HFF-Myc (cell line): ENCODE results near the gene MAP7.

ENCODE experiments used
- DNase-seq: peaks from one replicate; pipeline ENCODE4 v3.0.0-alpha.2; 2011; ENCODE audit warnings: low read depth; ENCODE audit errors: extremely low read depth
- H3K4me3 ChIP-seq: replicated peaks from 2 replicates; pipeline ENCODE4 v1.5.1; 2011; ENCODE audit warnings: low read depth, mild to moderate bottlenecking, control low read depth, low read length
- TF ChIP-seq, protein P1 (sequence below): IDR thresholded peaks from 2 replicates; pipeline ENCODE4 v1.5.1; 2012; ENCODE audit warnings: mild to moderate bottlenecking, low read depth, low read length, control low read depth; ENCODE audit errors: missing control alignments

MAP7 gene

DNA sequence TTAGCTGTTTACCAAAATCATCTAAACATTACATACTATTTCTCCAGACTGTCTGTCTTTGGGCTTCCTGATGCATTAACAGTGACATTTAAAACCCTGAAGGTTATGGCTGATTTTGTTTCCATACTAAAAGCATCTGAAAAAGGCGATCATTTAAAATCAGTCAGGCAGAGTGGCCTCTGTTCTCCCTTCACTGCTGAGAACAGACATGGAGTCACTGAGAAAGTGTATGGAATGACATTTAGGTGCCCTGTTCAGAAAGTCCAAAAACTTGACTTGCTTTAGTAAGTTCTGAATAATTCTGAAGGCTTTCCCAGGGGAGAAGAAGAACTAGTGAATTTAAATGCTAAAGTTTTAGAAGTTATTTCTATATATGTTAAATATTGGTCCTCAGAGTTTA lies 83.0 kb downstream of the MAP7 start:
- TF ChIP-seq, protein P1, sequence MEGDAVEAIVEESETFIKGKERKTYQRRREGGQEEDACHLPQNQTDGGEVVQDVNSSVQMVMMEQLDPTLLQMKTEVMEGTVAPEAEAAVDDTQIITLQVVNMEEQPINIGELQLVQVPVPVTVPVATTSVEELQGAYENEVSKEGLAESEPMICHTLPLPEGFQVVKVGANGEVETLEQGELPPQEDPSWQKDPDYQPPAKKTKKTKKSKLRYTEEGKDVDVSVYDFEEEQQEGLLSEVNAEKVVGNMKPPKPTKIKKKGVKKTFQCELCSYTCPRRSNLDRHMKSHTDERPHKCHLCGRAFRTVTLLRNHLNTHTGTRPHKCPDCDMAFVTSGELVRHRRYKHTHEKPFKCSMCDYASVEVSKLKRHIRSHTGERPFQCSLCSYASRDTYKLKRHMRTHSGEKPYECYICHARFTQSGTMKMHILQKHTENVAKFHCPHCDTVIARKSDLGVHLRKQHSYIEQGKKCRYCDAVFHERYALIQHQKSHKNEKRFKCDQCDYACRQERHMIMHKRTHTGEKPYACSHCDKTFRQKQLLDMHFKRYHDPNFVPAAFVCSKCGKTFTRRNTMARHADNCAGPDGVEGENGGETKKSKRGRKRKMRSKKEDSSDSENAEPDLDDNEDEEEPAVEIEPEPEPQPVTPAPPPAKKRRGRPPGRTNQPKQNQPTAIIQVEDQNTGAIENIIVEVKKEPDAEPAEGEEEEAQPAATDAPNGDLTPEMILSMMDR: no peak
- no peak for DNase-seq
- H3K4me3 ChIP-seq: no peak overlapping the region

DNA sequence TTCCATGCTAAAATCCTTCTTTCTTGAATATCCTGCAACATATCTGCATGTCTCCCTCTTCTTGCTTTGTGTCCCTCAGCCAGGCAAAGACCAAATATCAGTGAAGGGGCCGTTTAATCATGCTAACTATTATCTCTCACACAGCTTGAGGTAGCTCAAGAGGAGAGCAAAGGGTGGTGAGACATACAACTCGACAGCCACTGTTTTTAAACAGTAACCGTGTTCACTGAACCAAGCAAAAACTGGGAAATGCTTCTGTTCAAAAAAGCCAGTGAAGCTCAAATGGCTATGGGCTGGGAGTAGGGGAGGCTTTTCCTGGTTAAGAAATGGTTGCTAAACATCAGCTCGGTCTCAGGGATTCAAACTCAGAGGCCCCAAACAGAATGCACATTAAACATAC lies 83.4 kb downstream of the MAP7 start:
- no peak for DNase-seq
- TF ChIP-seq, protein P1: no peak
- H3K4me3 ChIP-seq: no peak overlapping the region

DNA sequence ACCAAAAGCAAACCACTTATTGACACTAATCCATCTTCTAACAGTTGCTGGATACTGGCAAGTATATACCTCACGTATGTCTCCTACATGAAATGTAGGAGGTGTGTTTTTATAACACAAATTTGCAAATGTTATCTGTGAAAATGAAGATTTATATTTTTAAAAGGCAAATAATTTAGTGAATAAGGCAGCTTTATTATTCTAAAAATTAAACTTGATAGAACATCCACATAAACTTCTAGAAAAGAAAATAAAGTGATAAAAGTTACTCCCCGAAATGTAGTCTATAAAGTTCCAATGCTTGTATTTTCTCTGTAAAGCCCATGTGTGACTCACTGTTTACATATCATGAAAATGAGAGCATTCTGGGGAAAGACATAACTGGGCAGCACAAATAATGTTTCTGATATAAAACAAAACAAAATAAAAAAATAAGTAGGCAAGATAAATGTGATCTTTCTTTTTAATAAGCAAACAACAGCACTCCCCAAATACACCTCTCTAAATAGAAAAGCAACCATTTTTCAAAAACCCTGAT lies 84.4 kb downstream of the MAP7 start:
- TF ChIP-seq, protein P1: no peak
- DNase-seq: no peak

DNA sequence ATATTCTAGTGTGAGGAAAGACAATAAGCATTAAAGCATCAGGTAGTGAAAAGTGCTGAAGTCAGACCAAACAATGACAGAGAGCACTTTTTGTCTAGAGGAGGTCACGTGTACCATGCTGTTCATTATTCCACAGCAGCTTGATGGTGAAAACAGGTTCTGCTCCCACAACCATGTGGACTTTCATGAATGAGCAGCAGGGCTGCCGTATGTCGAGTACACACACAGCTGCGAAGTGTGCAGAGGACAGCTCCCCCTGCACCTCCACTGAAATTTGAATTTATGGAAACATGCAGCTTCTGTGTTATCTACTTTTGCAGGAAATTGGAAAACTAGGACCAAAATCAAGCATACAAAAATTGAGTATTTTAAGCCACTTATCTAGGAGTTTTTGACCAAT lies 85.3 kb downstream of the MAP7 start:
- DNase-seq: no peak
- TF ChIP-seq, protein P1: no peak
- no peak overlapping the region for H3K4me3 ChIP-seq

More for the DNA sequence above, 84.4 kb downstream of the MAP7 start:
- no peak overlapping the region for H3K4me3 ChIP-seq

DNA sequence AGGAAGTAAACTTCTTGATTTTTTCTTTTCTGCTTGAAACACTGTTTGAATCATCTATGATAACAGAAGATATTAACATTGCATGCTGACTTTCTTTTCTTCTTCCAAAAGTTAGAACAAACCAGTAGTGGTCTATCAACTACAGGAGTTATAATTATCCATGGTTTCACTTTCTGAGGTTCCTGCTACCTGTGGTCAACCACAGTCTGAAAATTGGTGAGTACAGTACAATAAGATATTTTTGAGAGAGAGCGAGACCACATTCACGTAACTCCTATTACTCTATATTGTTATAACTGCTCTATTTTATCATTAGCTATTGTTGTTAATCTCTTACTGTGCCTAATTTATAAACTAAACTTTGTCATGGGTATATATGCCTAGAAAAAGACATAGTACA lies 86.1 kb downstream of the MAP7 start:
- TF ChIP-seq, protein P1: no peak

DNA sequence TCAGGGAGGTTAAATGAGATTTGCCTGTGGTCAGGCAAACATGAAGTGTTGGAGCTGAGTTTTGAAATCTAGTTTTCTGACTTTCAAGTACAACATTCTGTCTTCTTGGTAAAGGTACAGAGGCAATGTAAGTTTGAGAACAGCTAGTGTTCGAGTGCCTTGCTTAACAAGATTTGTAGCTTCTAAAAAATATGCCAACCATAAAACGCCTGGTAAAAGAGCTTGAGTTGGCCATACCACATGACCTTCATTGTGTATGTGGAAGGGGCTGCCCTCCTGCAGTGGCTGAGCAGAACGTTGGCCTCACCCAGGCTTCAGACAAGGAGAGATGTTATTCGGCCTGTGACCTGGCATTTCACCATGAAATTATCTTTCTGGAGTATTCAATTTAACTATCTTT lies 86.5 kb downstream of the MAP7 start:
- DNase-seq: no peak
- TF ChIP-seq, protein P1: no peak
- no peak overlapping the region for H3K4me3 ChIP-seq

More for the DNA sequence above, 86.1 kb downstream of the MAP7 start:
- DNase-seq: no peak
- H3K4me3 ChIP-seq: no peak overlapping the region

DNA sequence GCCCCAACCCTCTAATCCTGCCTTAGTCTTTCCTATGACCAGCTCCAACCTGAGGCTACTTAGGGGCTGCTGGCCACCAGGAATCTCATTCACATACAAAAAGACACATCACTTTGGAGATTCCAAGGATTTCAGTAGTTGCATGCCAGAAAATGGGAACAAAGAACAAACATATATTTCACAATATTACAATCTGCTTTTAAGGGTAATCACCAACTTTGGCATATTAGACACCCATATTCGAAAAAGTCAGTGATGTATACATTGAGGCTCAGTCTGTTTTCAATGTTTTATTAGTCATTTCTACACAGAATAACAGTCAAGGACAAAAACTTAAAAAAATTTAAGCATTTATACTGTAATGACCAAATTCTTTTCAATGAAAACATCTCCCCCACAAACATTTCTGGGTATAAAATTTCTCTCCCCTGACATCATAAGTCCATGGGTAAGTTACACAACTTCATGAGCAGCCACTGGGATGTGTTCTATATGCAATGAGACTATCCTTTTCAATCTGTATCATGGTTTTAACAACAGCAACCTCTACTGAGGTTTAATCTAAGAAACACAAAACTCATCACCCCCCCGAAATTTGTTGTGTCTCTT lies 103.5 kb downstream of the MAP7 start:
- DNase-seq: no peak
- H3K4me3 ChIP-seq: no peak overlapping the region
- TF ChIP-seq, protein P1: no peak
